Renal pelvis (tissue), 4 donors: ENCODE results near the gene AIF1L. TPM values are rescaled to one million over a fixed set of nuclear protein-coding genes. Genes with fewer than 3 reads are reported as not detected.

ENCODE experiments used
- DNase-seq: peaks from one replicate; pipeline ENCODE4 v3.0.0-alpha.2; 2013
- polyA plus RNA-seq, 3 donors: library from polyadenylated mRNA; unstranded; fragments of 120-200 nt; gene quantifications; one replicate each; pipeline ENCODE4 v1.2.1, GENCODE V29; 2013; ENCODE audit not compliant: insufficient read length in 3 of 3

Gene AIF1L
- polyA plus RNA-seq, 3 donors: 332 to 490 (median 395) TPM

DNA sequence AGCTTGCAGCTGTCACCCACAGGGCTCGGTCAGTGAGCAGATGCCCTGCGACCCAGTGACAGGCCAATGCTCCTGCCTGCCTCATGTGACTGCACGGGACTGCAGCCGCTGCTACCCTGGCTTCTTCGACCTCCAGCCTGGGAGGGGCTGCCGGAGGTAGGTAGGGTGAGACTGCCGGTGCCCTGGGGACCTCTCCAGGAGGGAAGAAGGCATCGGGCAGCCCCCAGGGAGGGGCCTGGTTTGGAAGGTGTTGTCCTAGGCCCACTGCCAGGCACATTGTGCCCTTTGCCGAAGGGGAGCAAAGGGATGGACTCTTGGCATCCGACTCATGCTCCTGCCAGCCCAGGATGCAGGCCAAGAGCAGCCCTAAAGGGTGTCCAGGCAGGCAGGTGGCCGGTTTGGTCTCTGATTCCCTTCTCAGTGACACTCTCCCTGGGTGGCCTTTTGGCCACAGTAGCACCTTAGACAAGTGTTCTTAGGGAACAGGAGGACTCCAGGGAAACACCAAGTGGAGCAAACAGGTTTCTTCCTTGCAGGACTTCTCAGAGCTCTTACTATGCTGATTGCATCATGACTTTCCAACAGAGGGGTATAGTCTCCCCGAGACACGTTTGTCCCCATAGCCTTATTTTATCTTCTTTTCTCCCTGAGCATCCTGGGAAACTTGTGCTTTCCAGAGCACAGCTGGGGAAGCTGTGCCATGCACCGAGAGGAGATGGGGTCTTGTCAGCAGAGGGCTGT, 28.1 kb upstream of the AIF1L start:
- DNase-seq: no peak

DNA sequence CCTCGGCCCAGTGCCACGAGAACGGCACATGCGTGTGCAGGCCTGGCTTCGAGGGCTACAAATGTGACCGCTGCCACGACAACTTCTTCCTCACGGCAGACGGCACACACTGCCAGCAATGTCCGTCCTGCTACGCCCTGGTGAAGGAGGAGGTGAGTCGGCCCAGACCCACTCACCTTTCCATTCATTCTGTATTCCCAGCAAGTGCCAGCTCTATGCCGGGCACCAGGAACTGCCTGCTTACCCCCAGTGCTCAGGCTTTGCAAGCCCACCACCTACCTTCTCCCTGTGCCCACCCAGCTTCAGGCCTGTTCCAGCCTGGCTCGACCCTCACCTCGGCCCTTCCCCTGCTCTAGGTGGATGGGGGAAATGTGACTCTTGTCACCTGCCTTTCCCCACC, 26.6 kb upstream of the AIF1L start:
- no peak for DNase-seq

DNA sequence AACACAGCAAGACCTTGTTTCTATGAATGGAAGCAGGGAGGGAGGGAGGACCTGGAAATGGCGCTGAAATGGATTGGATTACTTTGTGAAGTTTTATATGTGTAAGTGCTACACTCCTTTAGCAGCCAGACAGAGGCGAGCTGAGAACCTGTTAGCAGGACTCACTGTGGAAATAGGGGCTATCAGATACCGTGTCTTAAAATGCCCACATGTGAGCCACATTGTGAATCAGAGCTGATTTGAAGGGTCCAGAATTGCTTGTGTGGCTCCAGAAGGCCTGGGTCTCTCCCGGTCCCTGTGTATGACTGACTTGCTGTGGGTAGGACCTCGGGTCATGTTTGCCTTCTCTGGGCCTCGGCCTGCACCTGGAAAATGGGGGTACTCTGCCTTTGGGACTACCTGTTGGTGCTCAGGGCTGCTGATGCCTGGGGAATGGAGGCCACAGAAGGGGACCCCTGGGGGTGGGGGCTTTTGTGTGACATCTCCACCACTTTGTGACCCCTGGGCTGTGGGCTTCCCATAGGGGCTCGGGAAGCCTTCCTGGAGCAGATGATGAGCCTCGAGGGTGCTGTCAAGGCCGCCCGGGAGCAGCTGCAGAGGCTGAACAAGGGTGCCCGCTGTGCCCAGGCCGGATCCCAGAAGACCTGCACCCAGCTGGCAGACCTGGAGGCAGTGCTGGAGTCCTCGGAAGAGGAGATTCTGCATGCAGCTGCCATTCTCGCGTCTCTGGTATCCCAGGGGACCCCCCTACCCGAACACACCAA, 24.0 kb upstream of the AIF1L start:
- no peak for DNase-seq

DNA sequence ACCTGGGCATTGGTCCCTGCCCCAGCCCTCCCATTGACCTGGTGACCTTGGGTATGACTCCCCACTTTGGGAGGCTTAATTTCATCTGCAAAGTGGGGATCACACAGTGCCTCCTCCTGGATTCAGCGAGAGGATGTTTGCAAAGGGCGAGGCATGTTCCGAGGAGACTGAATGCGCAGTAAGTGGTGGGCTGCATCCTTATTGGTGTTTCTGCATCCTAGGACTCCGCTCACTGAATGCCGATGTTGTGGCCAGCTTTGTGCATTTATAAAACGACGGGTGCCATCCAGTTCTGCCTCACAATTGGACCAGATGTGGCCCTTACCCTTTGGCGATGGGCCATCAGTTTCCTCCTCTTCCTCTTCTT, 23.5 kb upstream of the AIF1L start:
- no peak for DNase-seq

GRCh38 chr9:131076347-131077195, 19.8 kb upstream of the AIF1L start:
- no peak for DNase-seq

DNA sequence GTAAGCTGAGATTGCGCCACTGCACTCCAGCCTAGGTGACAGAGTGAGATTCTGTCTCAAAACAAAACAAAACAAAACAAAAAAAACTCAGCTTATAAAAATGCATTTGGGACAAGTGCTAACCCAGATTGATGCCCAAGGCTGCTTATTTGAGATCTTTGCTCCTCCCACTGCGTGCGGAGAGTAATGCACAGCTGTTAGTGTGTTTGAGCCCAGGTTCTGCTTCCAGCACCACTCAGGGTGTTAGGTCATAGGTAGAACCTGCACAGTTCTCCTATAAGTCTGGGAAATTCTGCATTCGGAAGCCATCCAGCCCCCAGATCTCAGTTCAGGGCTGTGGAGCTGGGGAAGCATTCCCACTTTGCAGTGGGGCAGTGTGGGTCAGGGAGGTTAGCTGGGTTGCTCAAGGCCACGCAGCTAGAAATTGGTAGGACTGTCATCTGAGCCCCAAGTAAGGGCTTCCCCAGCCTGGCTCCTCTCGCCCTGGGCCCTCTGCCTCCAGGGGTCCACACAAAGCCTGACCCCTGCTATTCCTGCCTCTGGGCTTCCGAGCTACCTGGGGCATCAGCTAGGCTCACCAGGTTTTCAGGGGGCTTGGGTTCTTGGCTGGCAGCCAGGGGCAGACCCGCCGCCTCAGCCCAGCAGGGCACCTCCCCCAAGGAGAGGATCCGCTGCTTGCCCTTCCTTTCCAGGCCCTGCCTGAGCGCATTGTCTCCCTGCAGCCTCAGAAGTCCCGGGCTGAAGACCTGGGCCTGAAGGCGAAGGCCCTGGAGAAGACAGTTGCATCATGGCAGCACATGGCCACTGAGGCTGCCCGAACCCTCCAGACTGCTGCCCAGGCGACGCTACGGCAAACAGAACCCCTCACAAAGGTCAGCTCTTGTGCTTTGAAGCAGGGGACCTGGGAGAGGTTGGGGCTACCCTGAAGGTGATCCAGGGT, 17.6 kb upstream of the AIF1L start:
- DNase-seq: no peak

GRCh38 chr9:131080589-131080988, 15.7 kb upstream of the AIF1L start:
- no peak for DNase-seq

DNA sequence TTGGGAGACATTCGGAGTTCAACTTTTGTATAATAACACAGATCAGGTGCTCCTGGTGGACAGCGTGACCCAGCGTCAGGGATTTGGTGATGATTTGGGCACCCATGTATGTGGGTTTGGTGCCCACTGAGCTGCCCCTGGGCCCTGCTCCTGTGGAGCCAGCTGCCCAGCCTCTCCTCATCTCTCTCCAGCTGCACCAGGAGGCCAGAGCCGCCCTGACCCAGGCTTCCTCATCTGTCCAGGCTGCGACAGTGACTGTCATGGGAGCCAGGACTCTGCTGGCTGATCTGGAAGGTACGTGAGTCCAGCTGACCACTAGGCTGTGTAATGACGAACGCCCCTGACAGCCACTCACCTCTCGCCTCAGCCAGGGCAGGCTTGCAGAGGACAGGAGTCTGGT, 14.5 kb upstream of the AIF1L start:
- DNase-seq: no peak

DNA sequence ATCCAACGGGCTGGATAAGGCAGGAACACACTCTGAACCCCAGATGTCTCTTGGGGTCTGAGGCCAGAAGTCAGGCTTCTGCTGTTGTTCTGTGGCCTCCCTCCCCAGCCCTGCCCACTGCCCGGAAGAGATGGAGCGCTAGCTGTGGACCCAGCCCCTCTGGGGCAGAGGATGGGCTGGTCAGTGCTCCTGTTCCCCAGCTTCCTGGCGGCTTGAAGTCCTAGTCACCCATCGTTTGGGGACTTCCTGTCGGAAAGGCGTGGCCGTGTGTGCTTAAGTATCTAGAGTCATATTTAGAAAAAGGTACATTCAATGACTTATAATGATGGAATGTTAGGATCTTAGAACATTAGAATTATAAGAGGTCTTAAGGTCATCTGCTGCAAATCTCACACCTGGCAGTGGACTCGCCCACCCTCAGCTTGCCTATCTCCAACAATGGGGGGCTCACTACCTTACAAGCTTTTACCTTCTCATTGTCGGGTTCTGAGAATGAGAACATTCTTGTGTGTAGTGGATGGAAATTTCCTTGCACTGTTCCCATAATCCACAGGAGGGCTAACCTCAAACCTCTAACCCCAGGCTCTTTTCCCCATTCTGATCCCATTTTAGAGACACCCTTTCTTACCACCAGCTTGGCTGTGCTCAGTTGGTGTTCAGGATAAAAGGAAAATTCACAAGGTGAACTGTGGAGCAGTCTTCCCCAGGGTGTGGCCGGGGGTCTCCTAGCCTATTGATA, 13.4 kb upstream of the AIF1L start:
- DNase-seq: no peak

GRCh38 chr9:131084661-131085369, 11.5 kb upstream of the AIF1L start:
- DNase-seq: no peak

DNA sequence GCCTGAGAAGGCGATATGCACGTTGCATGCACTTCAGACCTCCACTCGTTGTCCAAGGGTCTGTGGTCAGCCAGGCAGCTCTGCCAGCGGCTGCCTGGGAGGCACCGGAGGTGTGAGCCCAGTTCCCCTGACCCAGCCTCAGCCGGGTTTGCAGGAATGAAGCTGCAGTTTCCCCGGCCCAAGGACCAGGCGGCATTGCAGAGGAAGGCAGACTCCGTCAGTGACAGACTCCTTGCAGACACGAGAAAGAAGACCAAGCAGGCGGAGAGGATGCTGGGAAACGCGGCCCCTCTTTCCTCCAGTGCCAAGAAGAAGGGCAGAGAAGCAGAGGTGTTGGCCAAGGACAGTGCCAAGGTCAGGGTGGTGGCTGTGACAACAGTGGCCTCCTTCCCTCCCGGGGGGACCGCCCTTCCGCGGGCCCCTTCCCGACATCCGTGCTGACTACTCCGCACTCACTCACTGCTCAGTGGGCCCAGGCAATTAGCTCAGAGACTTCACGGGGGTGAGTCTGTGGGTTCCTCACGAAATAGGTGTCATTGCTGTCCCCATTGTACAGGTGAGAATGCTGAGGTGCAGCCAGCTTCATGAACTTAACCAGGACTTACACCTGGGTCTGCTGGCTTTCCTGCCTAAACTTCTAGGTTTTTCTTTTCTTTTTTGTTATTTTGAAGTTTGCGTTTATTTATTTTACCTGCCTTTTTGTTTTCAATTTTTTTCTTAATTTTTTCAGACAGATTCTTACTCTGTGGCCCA, 10.8 kb upstream of the AIF1L start:
- DNase-seq: no peak

GRCh38 chr9:131087354-131087893, 8.9 kb upstream of the AIF1L start:
- no peak for DNase-seq

GRCh38 chr9:131090025-131090787, 6.1 kb upstream of the AIF1L start:
- DNase-seq: no peak

DNA sequence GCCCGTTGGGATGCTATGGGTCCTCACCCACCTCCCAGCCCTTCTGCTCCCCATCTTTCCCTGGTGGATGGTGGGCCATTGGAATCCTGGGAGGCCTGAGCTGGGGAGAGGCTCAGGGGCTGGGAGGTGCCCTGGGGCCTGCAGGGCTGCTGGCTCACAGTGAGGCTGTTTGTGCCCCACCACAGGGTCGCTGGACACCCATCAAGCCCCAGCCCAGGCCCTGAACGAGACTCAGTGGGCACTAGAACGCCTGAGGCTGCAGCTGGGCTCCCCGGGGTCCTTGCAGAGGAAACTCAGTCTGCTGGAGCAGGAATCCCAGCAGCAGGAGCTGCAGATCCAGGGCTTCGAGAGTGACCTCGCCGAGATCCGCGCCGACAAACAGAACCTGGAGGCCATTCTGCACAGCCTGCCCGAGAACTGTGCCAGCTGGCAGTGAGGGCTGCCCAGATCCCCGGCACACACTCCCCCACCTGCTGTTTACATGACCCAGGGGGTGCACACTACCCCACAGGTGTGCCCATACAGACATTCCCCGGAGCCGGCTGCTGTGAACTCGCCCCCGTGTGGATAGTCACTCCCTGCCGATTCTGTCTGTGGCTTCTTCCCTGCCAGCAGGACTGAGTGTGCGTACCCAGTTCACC, 4.9 kb upstream of the AIF1L start:
- no peak for DNase-seq

DNA sequence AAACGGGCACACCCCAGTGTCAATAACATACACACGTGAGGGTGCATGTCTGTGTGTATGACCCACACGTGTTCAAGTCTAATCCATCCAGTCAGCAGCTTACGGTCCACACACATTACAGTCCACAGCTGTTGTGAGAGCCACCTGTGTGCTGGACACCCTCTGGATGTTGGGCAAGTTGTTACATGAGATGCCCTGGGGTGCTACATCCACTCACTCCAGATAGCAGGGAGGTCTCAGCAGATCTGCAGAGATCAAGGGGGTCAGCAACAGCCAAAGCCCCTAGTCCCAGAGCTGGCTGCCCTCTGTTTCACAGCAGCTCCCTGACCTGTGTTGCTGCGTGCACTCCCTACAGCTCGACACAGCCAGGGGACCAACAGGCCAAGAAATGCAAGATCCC, 4.3 kb upstream of the AIF1L start:
- DNase-seq: no peak

- DNase-seq: no peak
Measured at GRCh38 chr9:131092548-131093440, 3.5 kb upstream of the AIF1L start.

DNA sequence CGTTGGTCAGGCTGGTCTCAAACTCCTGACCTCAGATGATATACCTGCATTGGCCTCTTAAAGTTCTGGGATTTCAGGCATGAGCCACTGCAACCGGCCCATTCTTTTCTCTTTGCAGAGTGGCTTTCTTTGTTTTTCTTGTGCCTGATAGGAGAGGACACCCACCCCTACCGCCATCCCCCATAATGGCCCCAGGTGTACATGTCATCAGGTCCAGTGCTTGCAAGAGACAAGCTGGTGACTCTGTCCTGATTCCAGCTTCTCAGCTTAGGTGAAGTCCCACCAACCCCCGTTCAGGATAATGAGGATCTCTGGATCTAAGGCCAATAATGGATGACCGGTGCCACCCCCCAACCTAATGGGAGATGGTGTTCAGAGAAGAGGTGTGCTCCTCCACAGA, 2.3 kb upstream of the AIF1L start:
- DNase-seq: no peak
